ENCODE results near the gene TRIP12. TPM values are rescaled to one million over a fixed set of nuclear protein-coding genes. Genes with fewer than 3 reads are reported as not detected.
"Not testable (repeated sequence)": the region's sequence is repeated elsewhere in the genome, so short reads cannot be mapped to it uniquely, and the experiment has no call there.

TRIP12 gene
- total RNA-seq, 1 experiment from 2014 or later, result 252 TPM

GRCh38 chr2:229838729-229839128, 83.1 kb downstream of the TRIP12 start:
- Mint-ChIP-seq H3K27me3 (ENCODE audit: unreplicated experiment) (no peaks in the 10 kb centered on the region), H3K9me3 (ENCODE audit: low read depth, unreplicated experiment) (no peaks in the 10 kb centered on the region), H3K4me1 (ENCODE audit: low read depth, unreplicated experiment) (no peaks in the 10 kb centered on the region), H3K27ac (ENCODE audit: unreplicated experiment) (no peak overlapping the region), H3K36me3 (ENCODE audit: insufficient read depth, unreplicated experiment) (peaks cover 11% of the 10 kb centered on the region), H3K4me3 (ENCODE audit: low read depth, unreplicated experiment) (no peak overlapping the region)
- CTCF ChIA-PET, result no interaction called here
- no peak for TF ChIP-seq CTCF (IDR thresholded peaks at IDR 0.05; ENCODE audit: unreplicated experiment)
- intact Hi-C loops (cut with micrococcal nuclease; ENCODE audit: unreplicated experiment), result no loop called here
- DNase-seq, result no peak
- no TSS peak for BruUV-seq (replicated peaks)

GRCh38 chr2:229836847-229837246, 85.0 kb downstream of the TRIP12 start:
- Mint-ChIP-seq H3K4me3 (ENCODE audit: low read depth, unreplicated experiment) (no peak overlapping the region), H3K27ac (ENCODE audit: unreplicated experiment) (no peak overlapping the region), H3K27me3 (ENCODE audit: unreplicated experiment) (no peaks in the 10 kb centered on the region), H3K4me1 (ENCODE audit: low read depth, unreplicated experiment) (no peaks in the 10 kb centered on the region), H3K36me3 (ENCODE audit: insufficient read depth, unreplicated experiment) (peaks cover 12% of the 10 kb centered on the region), H3K9me3 (ENCODE audit: low read depth, unreplicated experiment) (no peaks in the 10 kb centered on the region)
- no TSS peak for BruUV-seq (replicated peaks)
- no peak for TF ChIP-seq CTCF (IDR thresholded peaks at IDR 0.05; ENCODE audit: unreplicated experiment)
- intact Hi-C loops (cut with micrococcal nuclease; ENCODE audit: unreplicated experiment), result no loop called here
- DNase-seq, result no peak
- CTCF ChIA-PET, result no interaction called here

- no peak for DNase-seq
These were observed 86.1 kb downstream of the TRIP12 start for GRCh38 chr2:229835596-229836283.

GRCh38 chr2:229834368-229834767, 87.4 kb downstream of the TRIP12 start:
- CTCF ChIA-PET; H3K9me3 Mint-ChIP-seq (ENCODE audit: low read depth, unreplicated experiment); intact Hi-C loops (cut with micrococcal nuclease; ENCODE audit: unreplicated experiment); H3K4me1 Mint-ChIP-seq (ENCODE audit: low read depth, unreplicated experiment); BruUV-seq (replicated peaks); H3K27ac Mint-ChIP-seq (ENCODE audit: unreplicated experiment); H3K27me3 Mint-ChIP-seq (ENCODE audit: unreplicated experiment); DNase-seq; H3K4me3 Mint-ChIP-seq (ENCODE audit: low read depth, unreplicated experiment): not testable (repeated sequence)
- peaks cover 23% of the 10 kb centered on the region for H3K36me3 Mint-ChIP-seq (ENCODE audit: insufficient read depth, unreplicated experiment)

More at GRCh38 chr2:229835596-229836283, 86.1 kb downstream of the TRIP12 start:
- H3K27me3 Mint-ChIP-seq (ENCODE audit: unreplicated experiment), result no peaks in the 10 kb centered on the region
- H3K4me3 Mint-ChIP-seq (ENCODE audit: low read depth, unreplicated experiment), result no peak overlapping the region
- BruUV-seq (replicated peaks), result no TSS peak
- H3K27ac Mint-ChIP-seq (ENCODE audit: unreplicated experiment), result no peak overlapping the region
- CTCF ChIA-PET, result no interaction called here
- H3K9me3 Mint-ChIP-seq (ENCODE audit: low read depth, unreplicated experiment), result no peaks in the 10 kb centered on the region
- no peak for TF ChIP-seq CTCF (IDR thresholded peaks at IDR 0.05; ENCODE audit: unreplicated experiment)
- H3K36me3 Mint-ChIP-seq (ENCODE audit: insufficient read depth, unreplicated experiment), result peaks cover 19% of the 10 kb centered on the region
- intact Hi-C loops (cut with micrococcal nuclease; ENCODE audit: unreplicated experiment), result no loop called here
- no peaks in the 10 kb centered on the region for H3K4me1 Mint-ChIP-seq (ENCODE audit: low read depth, unreplicated experiment)

GRCh38 chr2:229832510-229832898, 89.3 kb downstream of the TRIP12 start:
- no peak for TF ChIP-seq CTCF (IDR thresholded peaks at IDR 0.05; ENCODE audit: unreplicated experiment)
- H3K9me3 Mint-ChIP-seq (ENCODE audit: low read depth, unreplicated experiment), result no peaks in the 10 kb centered on the region
- H3K4me1 Mint-ChIP-seq (ENCODE audit: low read depth, unreplicated experiment), result no peaks in the 10 kb centered on the region
- CTCF ChIA-PET, result no interaction called here
- no peaks in the 10 kb centered on the region for H3K27me3 Mint-ChIP-seq (ENCODE audit: unreplicated experiment)
- H3K36me3 Mint-ChIP-seq (ENCODE audit: insufficient read depth, unreplicated experiment), result peaks cover 36% of the 10 kb centered on the region
- no peak overlapping the region for H3K4me3 Mint-ChIP-seq (ENCODE audit: low read depth, unreplicated experiment)
- DNase-seq, result no peak
- H3K27ac Mint-ChIP-seq (ENCODE audit: unreplicated experiment), result no peak overlapping the region
- intact Hi-C loops (cut with micrococcal nuclease; ENCODE audit: unreplicated experiment), result no loop called here
- no TSS peak for BruUV-seq (replicated peaks)

Data from Calu3 (cell line).